ENCODE data around the gene SLC9A1.

Gene SLC9A1

DNA sequence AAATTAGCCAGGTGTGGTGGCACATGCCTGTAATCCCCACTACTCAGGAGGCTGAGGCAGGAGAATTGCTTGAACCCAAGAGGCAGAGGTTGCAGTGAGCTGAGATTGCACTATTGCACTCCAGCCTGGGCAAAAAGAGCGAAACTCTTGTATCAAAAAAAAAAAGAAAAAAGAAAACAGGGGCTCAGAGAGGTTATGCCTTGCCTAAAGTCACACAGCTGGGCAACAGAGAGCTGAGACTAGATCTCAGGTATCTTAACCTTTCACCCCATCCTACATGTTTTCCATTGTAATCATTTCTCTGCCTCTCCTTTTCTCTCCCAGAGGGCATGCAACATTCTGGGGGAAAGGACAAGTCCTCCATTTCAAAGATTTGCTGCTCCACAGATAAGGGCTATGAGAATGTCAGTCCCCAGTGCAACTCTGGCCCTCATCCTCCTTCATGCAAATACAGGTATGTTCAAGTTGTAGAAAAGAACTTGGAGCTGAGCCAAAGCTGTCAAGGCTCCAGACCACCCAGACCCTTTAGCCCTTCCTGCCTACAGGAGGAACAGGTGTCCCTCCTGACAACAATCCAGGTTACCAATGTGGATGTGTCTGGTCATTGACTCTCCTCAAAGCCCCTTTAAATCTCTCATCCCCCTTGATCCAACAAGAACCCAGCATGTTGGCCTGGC, 6.9 kb downstream of the SLC9A1 start:
- Histone ChIP-seq H3K9me3 (ENCODE audit: control insufficient read depth, insufficient read depth, low read depth, low read length) (no peaks in the 10 kb centered on the region), H3K36me3 (ENCODE audit: control insufficient read depth in 2 of 2, insufficient read depth in 1 of 2, low read length in 2 of 2) (peaks cover 0 to 32% of the 10 kb centered on the region in 2 experiments; a peak in 1 of 3 replicates), H3K27ac (ENCODE audit: extremely low read depth, low read depth, low read length) (no peak overlapping the region), H3K4me3 (ENCODE audit: low read depth, low read length) (no peak overlapping the region), H3K4me1 (ENCODE audit: control insufficient read depth, insufficient read depth, low read length) (peaks cover 2% of the 10 kb centered on the region; the same call in 1 of the 2 replicates)
- CTCF ChIA-PET: interaction anchor here (0.5 kb wide), 1 partner anchor 71 kb away, joined by 3 read pairs; no protein-coding TSS in a partner anchor
- POLR2A ChIA-PET: interaction anchor here (0.6 kb wide), 1 partner anchor 761 kb away, joined by 3 read pairs; no protein-coding TSS in a partner anchor
- TF ChIP-seq ZNF768 (tag by site-specific recombination; IDR thresholded peaks at IDR 0.05) (peak; percentile 65), ZNF366 (tag by site-specific recombination; conservative IDR thresholded peaks at IDR 0.05) (no peak), PRDM1 (tag by site-specific recombination; IDR thresholded peaks at IDR 0.05) (peak; percentile 51; the same call in 1 of the 2 replicates), SCRT2 (tag by site-specific recombination; IDR thresholded peaks at IDR 0.05) (0 out of 2 replicates have a peak, but pooled peaks have one; percentile 35)

DNA sequence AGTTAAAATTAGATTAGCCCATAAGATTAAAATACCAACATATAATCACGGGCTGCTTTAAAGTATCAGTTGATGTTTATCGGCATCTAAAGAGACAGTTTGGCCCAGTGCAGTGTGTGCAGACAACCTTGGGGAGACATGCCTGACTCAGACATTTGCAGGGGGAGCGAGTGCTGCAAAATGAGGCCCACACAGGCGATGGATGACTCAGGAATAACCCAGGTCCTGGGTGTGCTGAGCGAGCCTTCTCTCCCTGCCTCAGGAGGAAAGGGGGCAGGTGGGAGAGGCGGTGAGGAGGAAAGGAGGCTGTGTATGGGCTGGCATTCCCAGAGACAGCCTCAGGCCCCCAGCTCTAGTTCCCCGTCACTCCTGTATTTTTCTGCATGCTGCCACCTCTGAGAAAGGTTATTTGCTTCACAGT, 9.0 kb downstream of the SLC9A1 start:
- Histone ChIP-seq H3K9me3 (ENCODE audit: control insufficient read depth, insufficient read depth, low read depth, low read length) (no peaks in the 10 kb centered on the region), H3K4me1 (ENCODE audit: control insufficient read depth, insufficient read depth, low read length) (peaks cover 13% of the 10 kb centered on the region), H3K4me3 (ENCODE audit: low read depth, low read length) (no peak overlapping the region), H3K36me3 (ENCODE audit: control insufficient read depth in 2 of 2, insufficient read depth in 1 of 2, low read length in 2 of 2) (peaks cover 0 to 22% of the 10 kb centered on the region in 2 experiments; a peak in 1 of 3 replicates), H3K27ac (ENCODE audit: extremely low read depth, low read depth, low read length) (no peak overlapping the region)
- TF ChIP-seq KLF9 (tag by site-specific recombination; IDR thresholded peaks at IDR 0.05; ENCODE audit: low read depth): no peak
- TF ChIP-seq ZNF660 (tag by site-specific recombination; IDR thresholded peaks at IDR 0.05): peak; percentile 55; the same call in 1 of the 2 replicates
- TF ChIP-seq, protein P1, sequence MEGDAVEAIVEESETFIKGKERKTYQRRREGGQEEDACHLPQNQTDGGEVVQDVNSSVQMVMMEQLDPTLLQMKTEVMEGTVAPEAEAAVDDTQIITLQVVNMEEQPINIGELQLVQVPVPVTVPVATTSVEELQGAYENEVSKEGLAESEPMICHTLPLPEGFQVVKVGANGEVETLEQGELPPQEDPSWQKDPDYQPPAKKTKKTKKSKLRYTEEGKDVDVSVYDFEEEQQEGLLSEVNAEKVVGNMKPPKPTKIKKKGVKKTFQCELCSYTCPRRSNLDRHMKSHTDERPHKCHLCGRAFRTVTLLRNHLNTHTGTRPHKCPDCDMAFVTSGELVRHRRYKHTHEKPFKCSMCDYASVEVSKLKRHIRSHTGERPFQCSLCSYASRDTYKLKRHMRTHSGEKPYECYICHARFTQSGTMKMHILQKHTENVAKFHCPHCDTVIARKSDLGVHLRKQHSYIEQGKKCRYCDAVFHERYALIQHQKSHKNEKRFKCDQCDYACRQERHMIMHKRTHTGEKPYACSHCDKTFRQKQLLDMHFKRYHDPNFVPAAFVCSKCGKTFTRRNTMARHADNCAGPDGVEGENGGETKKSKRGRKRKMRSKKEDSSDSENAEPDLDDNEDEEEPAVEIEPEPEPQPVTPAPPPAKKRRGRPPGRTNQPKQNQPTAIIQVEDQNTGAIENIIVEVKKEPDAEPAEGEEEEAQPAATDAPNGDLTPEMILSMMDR (tag by site-specific recombination; IDR thresholded peaks at IDR 0.05): no peak
- TF ChIP-seq ZFHX2 (tag by site-specific recombination; conservative IDR thresholded peaks at IDR 0.05): peak; percentile 27; the same call in 1 of the 2 replicates
- TF ChIP-seq ZSCAN23 (tag by site-specific recombination; IDR thresholded peaks at IDR 0.05): no peak
- 0 out of 2 replicates have a peak, but pooled peaks have one; percentile 10 for TF ChIP-seq ZBTB20 (tag by site-specific recombination; IDR thresholded peaks at IDR 0.05)
- TF ChIP-seq ZNF140 (tag by site-specific recombination; IDR thresholded peaks at IDR 0.05): no peak
- TF ChIP-seq ZNF335 (tag by site-specific recombination; conservative IDR thresholded peaks at IDR 0.05): peak; percentile 50
- TF ChIP-seq, protein P2, sequence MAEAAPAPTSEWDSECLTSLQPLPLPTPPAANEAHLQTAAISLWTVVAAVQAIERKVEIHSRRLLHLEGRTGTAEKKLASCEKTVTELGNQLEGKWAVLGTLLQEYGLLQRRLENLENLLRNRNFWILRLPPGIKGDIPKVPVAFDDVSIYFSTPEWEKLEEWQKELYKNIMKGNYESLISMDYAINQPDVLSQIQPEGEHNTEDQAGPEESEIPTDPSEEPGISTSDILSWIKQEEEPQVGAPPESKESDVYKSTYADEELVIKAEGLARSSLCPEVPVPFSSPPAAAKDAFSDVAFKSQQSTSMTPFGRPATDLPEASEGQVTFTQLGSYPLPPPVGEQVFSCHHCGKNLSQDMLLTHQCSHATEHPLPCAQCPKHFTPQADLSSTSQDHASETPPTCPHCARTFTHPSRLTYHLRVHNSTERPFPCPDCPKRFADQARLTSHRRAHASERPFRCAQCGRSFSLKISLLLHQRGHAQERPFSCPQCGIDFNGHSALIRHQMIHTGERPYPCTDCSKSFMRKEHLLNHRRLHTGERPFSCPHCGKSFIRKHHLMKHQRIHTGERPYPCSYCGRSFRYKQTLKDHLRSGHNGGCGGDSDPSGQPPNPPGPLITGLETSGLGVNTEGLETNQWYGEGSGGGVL (tag by site-specific recombination; IDR thresholded peaks at IDR 0.05): 0 out of 2 replicates have a peak, but pooled peaks have one; percentile 22
- ChIA-PET POLR2A (interaction anchor here (4.9 kb wide), 1 partner anchor 8 kb away, joined by 71 read pairs; the partner anchor contains the start of gene SLC9A1), CTCF (interaction anchor here (0.7 to 2.3 kb wide), 5 partner anchors 9 to 161 kb away, joined by 3 to 7 read pairs (median 5); partner anchors contain the start of gene SLC9A1)

DNA sequence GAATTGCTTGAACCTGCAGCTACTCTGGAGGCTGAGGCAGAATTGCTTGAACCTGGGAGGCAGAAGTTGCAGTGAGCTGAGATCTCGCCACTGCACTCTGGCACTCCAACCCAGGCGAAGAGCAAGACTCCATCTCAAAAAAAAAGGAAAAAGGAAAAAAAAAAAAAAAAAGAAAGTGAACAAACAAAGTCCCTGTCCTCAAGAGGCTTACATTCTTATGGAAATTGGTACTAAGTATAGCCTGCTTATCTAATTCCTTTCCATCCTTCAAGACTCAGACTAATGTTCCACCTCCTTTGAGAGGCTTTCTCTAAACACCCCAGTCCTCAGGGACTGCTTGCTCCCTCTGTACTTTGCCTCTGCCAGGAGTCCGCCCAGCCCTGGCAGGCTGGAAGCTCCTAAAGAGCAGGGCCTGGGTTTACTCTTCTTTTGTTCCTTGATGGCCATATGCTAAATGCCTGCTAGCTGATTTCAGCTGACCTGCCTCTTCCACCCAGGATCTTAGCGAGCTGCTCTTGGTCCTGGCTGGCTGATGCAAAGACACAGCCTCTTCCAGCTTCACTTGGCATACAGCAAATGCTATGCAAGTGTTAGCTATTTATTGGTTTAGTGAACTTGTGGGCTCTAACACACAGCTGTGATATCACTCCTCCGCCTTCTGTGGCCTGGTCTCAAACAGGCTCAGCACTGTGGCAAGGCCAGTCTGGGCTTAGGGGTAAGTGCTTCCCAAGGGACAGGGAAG, 9.8 kb downstream of the SLC9A1 start:
- peaks cover 13% of the 10 kb centered on the region for H3K4me1 ChIP-seq (ENCODE audit: control insufficient read depth, insufficient read depth, low read length)
- ChIA-PET CTCF (interaction anchor here (0.6 to 2.3 kb wide), 5 partner anchors 9 to 48 kb away, joined by 3 to 7 read pairs (median 5); partner anchors contain the start of gene SLC9A1), POLR2A (interaction anchor here (4.9 kb wide), 1 partner anchor 9 kb away, joined by 71 read pairs; the partner anchor contains the start of gene SLC9A1)
- H3K36me3 ChIP-seq (ENCODE audit: control insufficient read depth in 2 of 2, insufficient read depth in 1 of 2, low read length in 2 of 2): peaks cover 0 to 19% of the 10 kb centered on the region in 2 experiments; a peak in 1 of 3 replicates
- H3K9me3 ChIP-seq (ENCODE audit: control insufficient read depth, insufficient read depth, low read depth, low read length): no peaks in the 10 kb centered on the region
- no peak overlapping the region for H3K27ac ChIP-seq (ENCODE audit: extremely low read depth, low read depth, low read length)
- no peak overlapping the region for H3K4me3 ChIP-seq (ENCODE audit: low read depth, low read length)
- TF ChIP-seq ZNF830 (tag by site-specific recombination; IDR thresholded peaks at IDR 0.05; ENCODE audit: low read depth): no peak
- no peak for TF ChIP-seq HOXD13 (CRISPR knock-in tag; IDR thresholded peaks at IDR 0.05; ENCODE audit: borderline replicate concordance)
- no peak for TF ChIP-seq ZNF324 (tag by site-specific recombination; IDR thresholded peaks at IDR 0.05)
- no peak for TF ChIP-seq ZNF394 (tag by site-specific recombination; IDR thresholded peaks at IDR 0.05; ENCODE audit: borderline replicate concordance)
- no peak for TF ChIP-seq ZNF423 (tag by site-specific recombination; IDR thresholded peaks at IDR 0.05)
- TF ChIP-seq ZNF175 (tag by site-specific recombination; IDR thresholded peaks at IDR 0.05): no peak
- TF ChIP-seq, protein P3, sequence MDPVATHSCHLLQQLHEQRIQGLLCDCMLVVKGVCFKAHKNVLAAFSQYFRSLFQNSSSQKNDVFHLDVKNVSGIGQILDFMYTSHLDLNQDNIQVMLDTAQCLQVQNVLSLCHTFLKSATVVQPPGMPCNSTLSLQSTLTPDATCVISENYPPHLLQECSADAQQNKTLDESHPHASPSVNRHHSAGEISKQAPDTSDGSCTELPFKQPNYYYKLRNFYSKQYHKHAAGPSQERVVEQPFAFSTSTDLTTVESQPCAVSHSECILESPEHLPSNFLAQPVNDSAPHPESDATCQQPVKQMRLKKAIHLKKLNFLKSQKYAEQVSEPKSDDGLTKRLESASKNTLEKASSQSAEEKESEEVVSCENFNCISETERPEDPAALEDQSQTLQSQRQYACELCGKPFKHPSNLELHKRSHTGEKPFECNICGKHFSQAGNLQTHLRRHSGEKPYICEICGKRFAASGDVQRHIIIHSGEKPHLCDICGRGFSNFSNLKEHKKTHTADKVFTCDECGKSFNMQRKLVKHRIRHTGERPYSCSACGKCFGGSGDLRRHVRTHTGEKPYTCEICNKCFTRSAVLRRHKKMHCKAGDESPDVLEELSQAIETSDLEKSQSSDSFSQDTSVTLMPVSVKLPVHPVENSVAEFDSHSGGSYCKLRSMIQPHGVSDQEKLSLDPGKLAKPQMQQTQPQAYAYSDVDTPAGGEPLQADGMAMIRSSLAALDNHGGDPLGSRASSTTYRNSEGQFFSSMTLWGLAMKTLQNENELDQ (tag by site-specific recombination; IDR thresholded peaks at IDR 0.05; ENCODE audit: low read depth): no peak
- no peak for TF ChIP-seq ZNF747 (tag by site-specific recombination; IDR thresholded peaks at IDR 0.05)
- TF ChIP-seq ZNF133 (tag by site-specific recombination; IDR thresholded peaks at IDR 0.05): no peak
- TF ChIP-seq ZNF624 (tag by site-specific recombination; IDR thresholded peaks at IDR 0.05): no peak
- TF ChIP-seq ZNF585B (tag by site-specific recombination; IDR thresholded peaks at IDR 0.05): no peak

All from HEK293 (cell line).